Activated B cell treated with CpG ODN at 0.5 μM for 24 hours (primary cell): Measurements from ENCODE around the gene ANXA3. TPM values are rescaled to one million over a fixed set of nuclear protein-coding genes. Genes with fewer than 3 reads are reported as not detected.

Experiments
- ATAC-seq: fragments of 200-7000 bp; cut with Tn5 transposase; one replicate; pipeline ENCODE4 v1.10.0; 2021; ENCODE audit warnings: low read depth, mild to moderate bottlenecking, moderate library complexity
- CTCF ChIA-PET: fragments of 350-600 bp; sonication (Branson Sonifier 250); formaldehyde crosslinking; loops from one replicate; lab custom pipeline; 2021; ENCODE audit warnings: antibody characterized with exemption; lab: Charles Lee
- POLR2A ChIA-PET: fragments of 350-600 bp; sonication (Branson Sonifier 250); formaldehyde crosslinking; loops from one replicate; lab custom pipeline; 2021; ENCODE audit warnings: antibody characterized with exemption; lab: Charles Lee
- DNase-seq: peaks from one replicate; pipeline ENCODE4 v3.0.0; 2022
- H3K27ac Mint-ChIP-seq: one replicate; pipeline ENCODE4 v1.8.0; 2020; ENCODE audit warnings: mixed read lengths
- H3K27me3 Mint-ChIP-seq: one replicate; pipeline ENCODE4 v1.8.0; 2021; ENCODE audit warnings: mixed read lengths
- H3K36me3 Mint-ChIP-seq: one replicate; pipeline ENCODE4 v1.8.0; 2021; ENCODE audit warnings: low read depth, mixed read lengths
- H3K4me1 Mint-ChIP-seq: one replicate; pipeline ENCODE4 v1.8.0; 2021; ENCODE audit warnings: mixed read lengths
- H3K4me3 Mint-ChIP-seq: one replicate; pipeline ENCODE4 v1.8.0; 2020; ENCODE audit warnings: mild to moderate bottlenecking, mixed read lengths
- H3K9me3 Mint-ChIP-seq: one replicate; pipeline ENCODE4 v1.8.0; 2020; ENCODE audit warnings: mixed read lengths
- CTCF ChIP-seq: fragments of 200-600 bp; IDR thresholded peaks from one replicate; pipeline ENCODE4 v1.8.0; 2022; ENCODE audit warnings: antibody characterized with exemption, mild to moderate bottlenecking
- intact Hi-C: fragments of 100-400 bp; cut with micrococcal nuclease; formaldehyde crosslinking; loops from one replicate; pipeline ENCODE4 v1.15.1; 2024
- total RNA-seq: library from RNA; stranded (reverse); gene quantifications from 2 replicates; pipeline ENCODE4 v1.2.3, GENCODE V29; 2022

Gene ANXA3
- total RNA-seq, 1 donor from 2014 or later = 0.67 TPM

DNA sequence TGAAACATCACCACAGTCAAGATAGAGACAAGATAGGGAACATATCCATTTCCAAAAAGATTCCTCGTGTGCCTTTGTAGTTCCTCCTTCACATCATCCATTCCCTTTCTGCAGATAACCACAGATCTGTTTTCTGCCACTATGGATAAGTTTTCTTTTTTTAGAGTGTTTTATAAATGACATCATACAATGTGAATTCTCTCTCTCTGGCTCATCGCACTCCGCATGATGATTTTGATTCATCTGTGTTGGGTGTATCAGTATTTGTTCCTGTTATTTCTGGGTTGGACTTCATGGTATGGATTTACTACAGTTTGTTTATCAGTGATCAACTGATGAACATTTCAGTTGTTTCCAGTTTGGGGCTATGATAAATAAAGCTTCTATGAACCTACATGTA, 23.2 kb upstream of the ANXA3 start:
- H3K36me3 Mint-ChIP-seq = no peaks in the 10 kb centered on the region
- H3K4me1 Mint-ChIP-seq = no peaks in the 10 kb centered on the region
- intact Hi-C loops = no loop called here
- H3K27me3 Mint-ChIP-seq = no peaks in the 10 kb centered on the region
- no peak for ATAC-seq
- ChIA-PET POLR2A (no interaction called here), CTCF (no interaction called here)
- DNase-seq = no peak
- TF ChIP-seq CTCF = no peak
- H3K4me3 Mint-ChIP-seq = no peak overlapping the region
- no peak overlapping the region for H3K27ac Mint-ChIP-seq
- H3K9me3 Mint-ChIP-seq = no peaks in the 10 kb centered on the region

GRCh38 chr4:78529569-78530209, 21.9 kb upstream of the ANXA3 start:
- POLR2A ChIA-PET = no interaction called here
- no peak overlapping the region for H3K27ac Mint-ChIP-seq

GRCh38 chr4:78532046-78532445, 19.5 kb upstream of the ANXA3 start:
- Mint-ChIP-seq H3K4me1 (no peaks in the 10 kb centered on the region), H3K4me3 (no peak overlapping the region), H3K36me3 (no peaks in the 10 kb centered on the region), H3K27me3 (peaks cover 5% of the 10 kb centered on the region), H3K27ac (no peak overlapping the region), H3K9me3 (no peaks in the 10 kb centered on the region)
- intact Hi-C loops = no loop called here
- ChIA-PET CTCF (no interaction called here), POLR2A (no interaction called here)
- ATAC-seq (no peak), DNase-seq (no peak)
- no peak for TF ChIP-seq CTCF

More at GRCh38 chr4:78529569-78530209, 21.9 kb upstream of the ANXA3 start:
- Mint-ChIP-seq H3K27me3 (no peaks in the 10 kb centered on the region), H3K9me3 (no peaks in the 10 kb centered on the region), H3K36me3 (no peaks in the 10 kb centered on the region), H3K4me1 (no peaks in the 10 kb centered on the region), H3K4me3 (no peak overlapping the region)
- TF ChIP-seq CTCF = no peak
- ATAC-seq = no peak
- intact Hi-C loops = no loop called here
- CTCF ChIA-PET = no interaction called here
- DNase-seq = no peak

GRCh38 chr4:78533854-78534253, 17.7 kb upstream of the ANXA3 start:
- ATAC-seq (no peak), DNase-seq (no peak)
- no peaks in the 10 kb centered on the region for H3K9me3 Mint-ChIP-seq
- peaks cover 5% of the 10 kb centered on the region for H3K27me3 Mint-ChIP-seq
- H3K4me3 Mint-ChIP-seq = no peak overlapping the region
- no peak for TF ChIP-seq CTCF
- intact Hi-C loops = no loop called here
- POLR2A ChIA-PET = no interaction called here
- no peaks in the 10 kb centered on the region for H3K4me1 Mint-ChIP-seq
- CTCF ChIA-PET = no interaction called here
- H3K27ac Mint-ChIP-seq = no peak overlapping the region
- no peaks in the 10 kb centered on the region for H3K36me3 Mint-ChIP-seq

- POLR2A ChIA-PET = no interaction called here
- Mint-ChIP-seq H3K9me3 (no peaks in the 10 kb centered on the region), H3K27me3 (peaks cover 7% of the 10 kb centered on the region), H3K4me1 (no peaks in the 10 kb centered on the region), H3K4me3 (no peak overlapping the region), H3K36me3 (no peaks in the 10 kb centered on the region), H3K27ac (no peak overlapping the region)
- DNase-seq = no peak
- no peak for TF ChIP-seq CTCF
- ATAC-seq = no peak
- CTCF ChIA-PET = no interaction called here
- intact Hi-C loops = no loop called here
Measured at GRCh38 chr4:78534286-78534955, 17.1 kb upstream of the ANXA3 start.
